IPS DF 6.9 (cell line): ENCODE data around the gene CDKN2AIP.
"Not testable (repeated sequence)": the region's sequence is repeated elsewhere in the genome, so short reads cannot be mapped to it uniquely, and the experiment has no call there.

Experiments
- DNase-seq: peaks from one replicate; pipeline ENCODE4 v3.0.0-alpha.2; 2013; ENCODE audit warnings: low read depth, low spot score
- H3K27ac ChIP-seq: one replicate; pipeline ENCODE4 v1.5.1; 2013; ENCODE audit warnings: low read length, control low read depth
- H3K27me3 ChIP-seq: 2 replicates; pipeline ENCODE4 v1.6.1; 2013; ENCODE audit warnings: mild to moderate bottlenecking, low read length; ENCODE audit not compliant: control insufficient read depth, insufficient read depth
- H3K36me3 ChIP-seq: 2 replicates; pipeline ENCODE4 v1.6.1; 2013; ENCODE audit warnings: low read length; ENCODE audit not compliant: control insufficient read depth, insufficient read depth
- H3K4me1 ChIP-seq: 2 replicates; pipeline ENCODE4 v1.6.1; 2013; ENCODE audit warnings: low read length; ENCODE audit not compliant: control insufficient read depth, insufficient read depth
- H3K4me3 ChIP-seq: 2 replicates; pipeline ENCODE4 v1.5.1; 2013; ENCODE audit warnings: mild to moderate bottlenecking, low read length
- H3K9me3 ChIP-seq: 2 replicates; pipeline ENCODE4 v1.6.1; 2013; ENCODE audit warnings: low read length, inconsistent platforms; ENCODE audit not compliant: control insufficient read depth, insufficient read depth
- WGBS: extraction: QIAGEN DNeasy Blood & Tissue Kit; methylation state at CpG from one replicate; pipeline ENCODE4 v1.1.7; 2013; ENCODE audit warnings: mixed read lengths, missing lambda C conversion rate; ENCODE audit not compliant: insufficient read length, insufficient coverage; 5-methylcytosine and 5-hydroxymethylcytosine counted together

The CDKN2AIP gene

GRCh38 chr4:183447646-183448045 is 3.2 kb downstream of the CDKN2AIP start:
- no peak overlapping the region for H3K4me3 ChIP-seq
- DNase-seq = no peak
- no peaks in the 10 kb centered on the region for H3K27me3 ChIP-seq
- no peaks in the 10 kb centered on the region; the same call in 1 of the 2 replicates for H3K36me3 ChIP-seq
- no peaks in the 10 kb centered on the region for H3K4me1 ChIP-seq
- H3K27ac ChIP-seq = no peak overlapping the region
- H3K9me3 ChIP-seq = no peaks in the 10 kb centered on the region
- WGBS = no CpG with 5 or more reads among the region's 5 CpGs

- H3K27ac ChIP-seq = no peak overlapping the region
- H3K4me3 ChIP-seq = no peak overlapping the region
- H3K9me3 ChIP-seq = no peaks in the 10 kb centered on the region
- DNase-seq = no peak
- H3K36me3 ChIP-seq = no peaks in the 10 kb centered on the region; the same call in 1 of the 2 replicates
- no CpG with 5 or more reads among the region's 3 CpGs for WGBS
- no peaks in the 10 kb centered on the region for H3K4me1 ChIP-seq
- H3K27me3 ChIP-seq = no peaks in the 10 kb centered on the region
Measured at GRCh38 chr4:183448436-183448835, 4.0 kb downstream of the CDKN2AIP start.

GRCh38 chr4:183449193-183449882 is 4.9 kb downstream of the CDKN2AIP start:
- Histone ChIP-seq H3K9me3 (no peaks in the 10 kb centered on the region), H3K36me3 (no peaks in the 10 kb centered on the region; the same call in 1 of the 2 replicates), H3K4me1 (no peaks in the 10 kb centered on the region), H3K27ac (no peak overlapping the region), H3K27me3 (no peaks in the 10 kb centered on the region), H3K4me3 (no peak overlapping the region)
- no peak for DNase-seq
- WGBS = no CpG with 5 or more reads among the region's 5 CpGs

GRCh38 chr4:183450108-183450507 is 5.7 kb downstream of the CDKN2AIP start:
- no peak for DNase-seq
- Histone ChIP-seq H3K27ac (no peak overlapping the region), H3K36me3 (no peaks in the 10 kb centered on the region; the same call in 1 of the 2 replicates), H3K4me1 (no peaks in the 10 kb centered on the region), H3K27me3 (no peaks in the 10 kb centered on the region), H3K9me3 (no peaks in the 10 kb centered on the region), H3K4me3 (no peak overlapping the region)
- WGBS = no CpG with 5 or more reads among the region's 1 CpG

GRCh38 chr4:183455431-183456195 is 11.2 kb downstream of the CDKN2AIP start:
- no peaks in the 10 kb centered on the region for H3K27me3 ChIP-seq
- H3K36me3 ChIP-seq = no peaks in the 10 kb centered on the region
- H3K4me3 ChIP-seq = no peak overlapping the region
- no peak for DNase-seq
- WGBS = no CpG with 5 or more reads among the region's 7 CpGs
- no peaks in the 10 kb centered on the region for H3K4me1 ChIP-seq
- no peaks in the 10 kb centered on the region for H3K9me3 ChIP-seq
- H3K27ac ChIP-seq = no peak overlapping the region

- no peak overlapping the region for H3K4me3 ChIP-seq
- H3K36me3 ChIP-seq = no peaks in the 10 kb centered on the region
- no peaks in the 10 kb centered on the region for H3K27me3 ChIP-seq
- no peaks in the 10 kb centered on the region for H3K4me1 ChIP-seq
- no peak for DNase-seq
- WGBS = 0% methylated on average over 1 of the region's 5 CpGs
- H3K27ac ChIP-seq = no peak overlapping the region
- no peaks in the 10 kb centered on the region for H3K9me3 ChIP-seq
Measured at GRCh38 chr4:183458005-183458404, 13.6 kb downstream of the CDKN2AIP start.

GRCh38 chr4:183463903-183464619 is 19.6 kb downstream of the CDKN2AIP start:
- no CpG with 5 or more reads among the region's 11 CpGs for WGBS
- not testable (repeated sequence) for H3K4me3 ChIP-seq, H3K27me3 ChIP-seq, DNase-seq, H3K36me3 ChIP-seq, H3K9me3 ChIP-seq, H3K27ac ChIP-seq, H3K4me1 ChIP-seq

GRCh38 chr4:183465879-183466278 is 21.4 kb downstream of the CDKN2AIP start:
- not testable (repeated sequence) for H3K4me3 ChIP-seq, H3K9me3 ChIP-seq, H3K27me3 ChIP-seq, H3K4me1 ChIP-seq, DNase-seq, H3K36me3 ChIP-seq, H3K27ac ChIP-seq
- no CpG with 5 or more reads among the region's 5 CpGs for WGBS

GRCh38 chr4:183467246-183467645 is 22.8 kb downstream of the CDKN2AIP start:
- H3K36me3 ChIP-seq = no peaks in the 10 kb centered on the region
- no peaks in the 10 kb centered on the region for H3K27me3 ChIP-seq
- no CpG with 5 or more reads among the region's 3 CpGs for WGBS
- no peaks in the 10 kb centered on the region for H3K4me1 ChIP-seq
- no peak for DNase-seq
- no peak overlapping the region for H3K4me3 ChIP-seq
- no peaks in the 10 kb centered on the region for H3K9me3 ChIP-seq
- H3K27ac ChIP-seq = no peak overlapping the region

GRCh38 chr4:183468210-183469095 is 24.0 kb downstream of the CDKN2AIP start:
- Histone ChIP-seq H3K27ac (no peak overlapping the region), H3K36me3 (no peaks in the 10 kb centered on the region), H3K27me3 (no peaks in the 10 kb centered on the region), H3K4me1 (no peaks in the 10 kb centered on the region), H3K4me3 (no peak overlapping the region), H3K9me3 (no peaks in the 10 kb centered on the region)
- WGBS = no CpG with 5 or more reads among the region's 7 CpGs
- DNase-seq = no peak
